SJCRH30 (cell line): ENCODE data around the gene FNBP1. TPM values are rescaled to one million over a fixed set of nuclear protein-coding genes. Genes with fewer than 3 reads are reported as not detected.
A peak's percentile ranks its signal among the peaks of the same experiment; 100 is the strongest.

Experiments
- DNase-seq, 2 experiments: peaks; one replicate each; pipeline ENCODE4 v3.0.0-alpha.2; 2015 to 2020
- H3K27ac ChIP-seq: fragments of 250-450 bp; sonication (Bioruptor Pico); 2 replicates; pipeline ENCODE4 v1.5.1; 2020; ENCODE audit warnings: mild to moderate bottlenecking, moderate library complexity
- H3K27me3 ChIP-seq: fragments of 250-450 bp; sonication (Bioruptor Pico); 2 replicates; pipeline ENCODE4 v1.5.1; 2020; ENCODE audit warnings: mild to moderate bottlenecking, moderate library complexity
- H3K36me3 ChIP-seq: fragments of 250-450 bp; sonication (Bioruptor Pico); 2 replicates; pipeline ENCODE4 v1.5.1; 2020; ENCODE audit warnings: mild to moderate bottlenecking, moderate library complexity
- H3K4me1 ChIP-seq: fragments of 250-450 bp; sonication (Bioruptor Pico); 2 replicates; pipeline ENCODE4 v1.5.1; 2020; ENCODE audit warnings: mild to moderate bottlenecking, moderate library complexity
- H3K4me3 ChIP-seq: fragments of 250-450 bp; sonication (Bioruptor Pico); 2 replicates; pipeline ENCODE4 v1.5.1; 2020; ENCODE audit warnings: mild to moderate bottlenecking, moderate library complexity
- H3K9me3 ChIP-seq: fragments of 250-450 bp; sonication (Bioruptor Pico); replicated peaks from 2 replicates; pipeline ENCODE4 v1.5.1; 2020; ENCODE audit warnings: mild to moderate bottlenecking, moderate library complexity
- total RNA-seq: library from RNA; depleted of rRNA; stranded (reverse); fragments of >200 nt; shearing (Covaris generic); gene quantifications from 2 replicates; pipeline ENCODE4 v1.2.3, GENCODE V29; 2014

The FNBP1 gene
- total RNA-seq, 1 experiment from 2014 or later = 56.9 TPM

DNA sequence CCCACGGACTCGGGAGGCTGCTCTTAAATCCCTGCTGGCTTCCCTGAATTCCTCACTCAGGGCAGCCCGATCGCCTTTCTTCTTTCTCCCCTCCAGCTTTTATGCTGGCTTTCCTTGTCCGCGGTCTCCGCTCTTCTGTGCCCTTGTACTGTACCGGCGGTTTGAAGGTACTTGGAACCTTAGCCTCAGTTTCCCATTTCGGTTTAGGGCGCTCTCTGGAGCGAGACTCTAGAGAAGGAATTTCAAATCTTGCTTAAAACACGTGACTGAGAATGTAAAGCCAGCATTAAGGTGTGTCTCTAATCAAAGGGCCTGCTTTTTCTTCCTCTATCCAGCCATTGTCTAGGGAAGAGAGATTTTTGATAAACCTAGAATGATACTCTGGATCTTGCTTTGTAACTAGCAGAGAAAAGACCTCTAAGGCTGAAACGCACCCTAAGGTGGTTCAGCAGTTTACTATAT is 11.4 kb upstream of the FNBP1 start:
- Histone ChIP-seq H3K36me3 (peaks cover 16% of the 10 kb centered on the region), H3K27me3 (no peaks in the 10 kb centered on the region), H3K27ac (peak overlapping the region; percentile 81), H3K9me3 (no peaks in the 10 kb centered on the region), H3K4me3 (peak overlapping the region; percentile 100), H3K4me1 (no peaks in the 10 kb centered on the region)
- peak in 1 of 2 experiments; percentile 37 for DNase-seq

DNA sequence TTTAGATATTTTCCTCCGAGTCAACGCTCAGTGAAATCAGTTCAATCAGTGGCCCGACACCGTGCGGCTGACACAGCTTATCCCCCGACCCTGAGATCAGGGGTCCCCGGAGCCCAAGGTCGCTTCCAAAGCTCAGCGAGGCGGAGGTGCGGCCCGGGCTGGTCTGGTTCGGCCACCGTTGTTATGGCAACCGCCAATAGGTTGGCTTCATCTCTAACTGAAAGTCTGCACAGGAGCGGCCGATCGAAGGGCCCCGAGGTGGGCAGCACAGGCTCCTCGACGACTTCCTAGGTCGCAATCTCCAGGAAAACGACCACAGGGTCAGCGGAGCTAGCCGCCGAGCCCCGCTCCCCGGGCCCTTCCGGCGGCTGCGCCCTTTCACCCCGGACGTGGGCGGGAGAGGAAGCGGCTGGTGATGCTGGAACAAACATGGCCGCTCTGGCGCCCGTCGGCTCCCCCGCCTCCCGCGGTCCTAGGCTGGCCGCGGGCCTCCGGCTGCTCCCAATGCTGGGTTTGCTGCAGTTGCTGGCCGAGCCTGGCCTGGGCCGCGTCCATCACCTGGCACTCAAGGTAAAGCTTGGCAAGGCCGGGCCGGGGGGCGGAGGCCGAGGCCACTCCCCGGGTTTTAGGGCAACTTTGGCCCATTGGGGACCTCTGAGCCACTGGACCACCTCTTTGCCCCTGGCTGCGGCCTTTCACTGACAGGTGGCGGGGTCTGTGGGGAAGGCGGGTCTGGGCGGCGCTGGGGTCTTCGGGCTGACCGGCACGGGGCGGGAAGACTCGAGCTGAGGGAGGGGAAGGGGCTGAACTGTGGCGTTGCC is 10.7 kb upstream of the FNBP1 start, which contains the start of gene GPR107:
Gene GPR107, plus strand, starts transcription at position 403 of the 821 bp plus-strand sequence. Its CDS starts 27 bp downstream, at position 430.
- H3K9me3 ChIP-seq = no peaks in the 10 kb centered on the region
- H3K4me3 ChIP-seq = peak within 1 kb of the TSS; percentile 100
- peak; percentile 84 to 85 for DNase-seq
- H3K27ac ChIP-seq = peak within 1 kb of the TSS; percentile 81
- no peaks in the 10 kb centered on the region for H3K27me3 ChIP-seq
- H3K36me3 ChIP-seq = peaks cover 12% of the 10 kb centered on the region; the same call in 1 of the 2 replicates
- H3K4me1 ChIP-seq = no peaks in the 10 kb centered on the region

DNA sequence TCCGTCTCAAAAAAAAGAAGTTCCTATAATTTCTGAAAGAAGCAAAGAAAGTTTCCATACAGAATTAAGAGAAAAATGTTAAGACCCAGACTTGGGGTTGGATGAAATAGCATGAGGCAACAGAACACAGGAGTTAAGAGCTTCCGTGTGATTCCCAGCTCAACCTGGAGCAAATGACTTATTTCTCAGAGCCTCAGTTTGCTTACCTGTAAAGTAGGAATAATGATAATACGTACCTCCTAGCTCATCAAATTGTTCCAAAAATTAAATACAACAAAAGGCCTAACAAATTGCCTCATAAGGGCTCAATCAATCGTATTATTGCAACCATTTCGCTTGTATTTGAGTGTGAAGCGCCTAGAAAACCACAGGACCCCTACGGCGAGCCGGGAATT is 10.1 kb upstream of the FNBP1 start:
- Histone ChIP-seq H3K27ac (peak overlapping the region; percentile 81), H3K27me3 (no peaks in the 10 kb centered on the region), H3K9me3 (no peaks in the 10 kb centered on the region), H3K36me3 (peaks cover 5% of the 10 kb centered on the region; the same call in 1 of the 2 replicates), H3K4me1 (no peaks in the 10 kb centered on the region), H3K4me3 (peak overlapping the region; percentile 100)
- DNase-seq = no peak

DNA sequence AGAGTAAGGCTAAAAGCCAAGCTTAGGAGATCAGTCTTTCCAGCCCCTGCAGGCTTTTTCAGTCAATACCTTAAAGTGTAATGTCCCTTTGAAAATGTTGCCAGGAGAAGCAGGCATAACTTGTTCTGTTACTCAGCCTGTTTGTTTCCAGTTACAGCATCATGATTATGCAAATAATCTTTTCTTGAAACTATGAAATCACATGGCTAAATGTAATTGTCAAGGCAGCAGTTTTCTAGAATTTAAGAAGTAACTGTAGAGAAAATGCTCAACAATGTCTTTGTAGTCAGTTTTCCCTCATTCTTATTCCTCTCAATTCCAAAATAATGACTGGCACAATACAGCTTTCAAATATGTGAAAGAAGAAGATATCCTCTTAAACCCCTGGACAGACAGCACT is 8.9 kb upstream of the FNBP1 start:
- Histone ChIP-seq H3K9me3 (no peaks in the 10 kb centered on the region), H3K4me3 (no peak overlapping the region), H3K36me3 (0 out of 2 replicates have a peak, but pooled peaks cover 2% of the 10 kb centered on the region), H3K4me1 (no peaks in the 10 kb centered on the region), H3K27me3 (no peaks in the 10 kb centered on the region), H3K27ac (no peak overlapping the region)
- DNase-seq = no peak

DNA sequence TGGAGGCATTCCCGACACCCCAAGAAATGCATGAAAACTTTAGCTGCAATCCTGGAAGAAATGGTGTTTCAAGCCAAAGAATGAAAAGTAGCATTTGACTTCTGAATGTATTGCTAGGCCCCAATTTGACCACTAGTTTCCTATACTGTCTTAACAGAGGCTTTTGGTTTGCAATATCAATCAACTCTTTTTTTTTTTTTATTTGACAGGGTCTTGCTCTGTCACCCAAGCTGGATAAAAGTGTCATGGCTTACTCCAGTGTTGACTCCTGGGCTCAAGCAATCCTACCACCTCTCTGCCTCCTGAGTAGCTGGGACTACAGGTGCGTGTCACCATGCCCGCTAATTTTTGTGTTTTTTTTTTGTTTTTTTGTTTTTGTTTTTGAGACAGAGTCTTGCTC is 7.5 kb upstream of the FNBP1 start:
- Histone ChIP-seq H3K9me3 (no peaks in the 10 kb centered on the region), H3K4me1 (peaks cover 3% of the 10 kb centered on the region; the same call in 1 of the 2 replicates), H3K27ac (no peak overlapping the region), H3K27me3 (no peaks in the 10 kb centered on the region), H3K36me3 (0 out of 2 replicates have a peak, but pooled peaks cover 2% of the 10 kb centered on the region), H3K4me3 (no peak overlapping the region)
- DNase-seq = no peak

DNA sequence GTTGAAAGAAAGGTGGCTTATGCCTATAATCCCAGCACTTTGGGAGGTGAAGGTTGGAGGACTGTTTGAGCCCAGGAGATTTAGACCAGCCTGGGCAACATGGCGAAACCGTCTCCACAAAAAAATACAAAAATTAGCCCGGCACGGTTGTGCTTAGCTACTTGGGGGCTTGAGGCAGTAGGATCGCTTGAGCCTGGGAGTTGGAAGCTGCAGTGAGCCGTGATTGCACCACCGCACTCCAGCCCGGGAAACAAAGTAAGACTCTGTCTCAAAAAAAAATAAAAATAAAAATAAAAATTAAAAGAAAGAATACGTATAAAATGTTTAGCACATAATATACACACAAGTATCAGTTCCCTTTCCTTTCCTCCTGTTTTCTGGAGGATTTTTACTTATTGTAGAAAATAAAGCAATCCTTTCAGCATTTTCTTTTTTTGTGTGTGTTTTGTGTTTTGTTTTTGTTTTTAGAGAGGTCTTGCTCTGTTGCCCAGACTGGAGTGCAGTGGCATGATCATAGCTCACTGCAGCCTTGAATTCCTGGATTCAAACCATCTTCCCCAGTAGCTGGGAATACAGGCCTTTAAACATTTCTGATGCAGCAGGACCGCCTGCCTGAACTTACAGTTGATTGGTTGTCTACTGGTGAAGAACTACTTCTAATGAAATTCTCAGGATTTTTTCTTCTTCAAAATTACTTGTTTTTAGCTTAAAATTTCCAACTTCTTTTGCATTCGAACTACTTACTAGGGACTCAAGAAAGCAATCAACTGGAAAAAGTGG is 6.6 kb upstream of the FNBP1 start:
- Histone ChIP-seq H3K36me3 (0 out of 2 replicates have a peak, but pooled peaks cover 2% of the 10 kb centered on the region), H3K4me3 (no peak overlapping the region), H3K27ac (no peak overlapping the region), H3K27me3 (no peaks in the 10 kb centered on the region), H3K9me3 (no peaks in the 10 kb centered on the region), H3K4me1 (peaks cover 8% of the 10 kb centered on the region; the same call in 1 of the 2 replicates)
- no peak for DNase-seq

DNA sequence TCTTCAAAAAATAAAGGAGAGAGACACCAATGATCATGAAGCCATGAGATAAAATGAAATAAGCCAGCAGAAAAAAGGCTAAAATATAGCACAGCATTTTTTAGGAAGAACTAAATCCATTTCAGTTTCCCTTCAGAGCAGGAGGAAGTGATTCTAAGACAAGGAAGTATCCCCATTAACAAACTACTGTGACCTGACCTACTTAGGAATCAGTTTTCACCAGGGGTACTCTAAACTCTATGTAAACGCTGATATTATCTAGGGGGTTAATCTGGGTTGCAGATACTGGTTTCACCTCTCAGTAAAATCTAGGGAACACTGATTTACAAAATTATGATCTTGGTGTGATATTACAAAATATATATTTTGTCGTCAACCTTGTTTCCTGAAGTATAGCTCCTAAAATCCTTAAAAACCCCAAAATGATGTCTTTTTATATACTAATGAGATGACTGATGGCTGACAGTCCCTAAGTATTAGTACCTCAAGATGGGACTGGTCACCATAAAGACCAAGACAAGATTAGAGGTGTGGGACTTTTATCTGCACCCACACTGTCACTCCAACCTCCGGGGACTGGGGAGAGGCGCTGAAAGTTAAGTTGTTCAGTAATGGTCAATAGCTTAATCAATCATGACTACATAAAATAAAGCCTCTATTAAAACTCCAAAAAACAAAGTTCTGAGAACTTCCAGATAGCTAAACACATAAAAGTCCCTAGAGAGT is 2.9 kb upstream of the FNBP1 start:
- no peak overlapping the region for H3K4me3 ChIP-seq
- H3K9me3 ChIP-seq = no peaks in the 10 kb centered on the region
- H3K4me1 ChIP-seq = peaks cover 13% of the 10 kb centered on the region
- no peak overlapping the region for H3K27ac ChIP-seq
- no peaks in the 10 kb centered on the region for H3K27me3 ChIP-seq
- H3K36me3 ChIP-seq = no peaks in the 10 kb centered on the region
- DNase-seq = peak in 1 of 2 experiments; percentile 22

DNA sequence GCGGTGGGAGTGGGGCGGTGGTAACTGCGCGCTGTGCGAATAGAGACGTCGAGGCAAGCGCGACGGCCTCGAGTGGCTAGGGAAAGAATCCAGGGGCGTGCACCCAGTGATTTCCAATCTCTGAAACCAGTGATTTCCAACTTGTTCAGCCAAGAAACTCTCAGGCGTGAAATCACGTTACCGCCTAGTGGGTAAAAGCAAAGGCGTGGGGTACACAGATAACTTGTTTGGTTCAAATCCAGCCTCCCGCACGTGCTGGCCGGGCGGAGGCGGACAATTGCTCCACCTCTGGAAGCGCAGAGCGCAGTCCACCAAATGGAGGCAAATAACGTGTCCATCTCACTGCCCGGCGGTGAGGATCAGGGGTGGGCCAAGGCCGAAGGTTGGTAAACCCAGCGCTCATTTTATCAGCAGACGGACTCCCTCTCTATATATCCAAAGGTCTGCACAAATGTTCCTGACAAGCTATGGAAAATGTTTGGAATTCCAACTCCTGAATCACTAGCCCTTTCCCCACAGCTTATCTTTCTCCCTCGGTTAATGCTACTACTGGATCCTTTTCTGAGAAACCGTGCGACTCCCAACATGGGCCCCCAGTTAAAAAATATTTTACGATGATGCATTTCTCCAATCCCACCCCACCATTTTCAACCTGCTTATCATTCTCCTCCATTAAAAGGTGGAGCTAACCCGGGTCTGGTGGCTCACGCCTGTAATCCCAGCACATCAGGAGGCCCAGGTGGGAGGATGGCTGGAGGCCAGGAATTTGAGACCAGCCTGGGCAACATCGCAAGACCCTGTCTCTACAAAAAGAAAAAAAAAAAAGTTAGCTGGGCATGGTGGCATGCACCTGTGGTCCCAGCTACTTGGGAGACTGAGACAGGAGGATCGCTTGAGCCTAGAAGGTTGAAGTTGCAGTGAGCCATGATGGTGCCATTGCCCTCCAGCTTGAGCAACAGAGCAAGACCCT is 950 bp upstream of the FNBP1 start:
- no peaks in the 10 kb centered on the region for H3K27me3 ChIP-seq
- H3K4me3 ChIP-seq = peak overlapping the region; percentile 97
- no peaks in the 10 kb centered on the region for H3K9me3 ChIP-seq
- peak overlapping the region; percentile 28 for H3K27ac ChIP-seq
- no peaks in the 10 kb centered on the region for H3K36me3 ChIP-seq
- no peak for DNase-seq
- peaks cover 15% of the 10 kb centered on the region for H3K4me1 ChIP-seq

DNA sequence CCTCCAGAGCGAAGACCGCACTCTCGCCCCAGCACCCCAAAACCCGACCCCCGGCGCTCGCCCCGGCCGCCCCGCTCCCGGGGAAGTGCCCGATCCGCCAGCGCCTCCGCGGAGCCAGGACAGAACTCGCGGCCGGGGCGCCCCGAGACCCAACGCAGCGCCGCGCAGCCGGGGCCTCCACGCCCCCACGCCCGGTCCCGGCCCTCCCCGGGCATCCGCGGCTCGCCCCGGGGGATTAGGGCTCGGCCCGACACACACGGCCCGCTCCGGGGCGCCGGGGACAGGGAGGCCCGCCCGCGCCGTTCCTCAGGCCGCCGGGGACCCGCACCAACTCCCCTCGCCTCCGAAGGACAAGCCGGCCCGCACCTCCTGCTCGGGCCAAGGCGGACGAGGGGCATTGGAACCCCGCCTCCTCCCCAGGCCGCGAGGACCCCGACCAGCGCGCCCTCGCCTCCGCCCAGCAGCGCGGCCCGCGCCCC is 544 bp downstream of the FNBP1 start:
- Histone ChIP-seq H3K4me3 (peak overlapping the region; percentile 97), H3K9me3 (no peaks in the 10 kb centered on the region), H3K27me3 (no peaks in the 10 kb centered on the region), H3K36me3 (no peaks in the 10 kb centered on the region), H3K4me1 (peaks cover 15% of the 10 kb centered on the region), H3K27ac (no peak overlapping the region; the same call in 1 of the 2 replicates)
- peak; percentile 48 for DNase-seq

DNA sequence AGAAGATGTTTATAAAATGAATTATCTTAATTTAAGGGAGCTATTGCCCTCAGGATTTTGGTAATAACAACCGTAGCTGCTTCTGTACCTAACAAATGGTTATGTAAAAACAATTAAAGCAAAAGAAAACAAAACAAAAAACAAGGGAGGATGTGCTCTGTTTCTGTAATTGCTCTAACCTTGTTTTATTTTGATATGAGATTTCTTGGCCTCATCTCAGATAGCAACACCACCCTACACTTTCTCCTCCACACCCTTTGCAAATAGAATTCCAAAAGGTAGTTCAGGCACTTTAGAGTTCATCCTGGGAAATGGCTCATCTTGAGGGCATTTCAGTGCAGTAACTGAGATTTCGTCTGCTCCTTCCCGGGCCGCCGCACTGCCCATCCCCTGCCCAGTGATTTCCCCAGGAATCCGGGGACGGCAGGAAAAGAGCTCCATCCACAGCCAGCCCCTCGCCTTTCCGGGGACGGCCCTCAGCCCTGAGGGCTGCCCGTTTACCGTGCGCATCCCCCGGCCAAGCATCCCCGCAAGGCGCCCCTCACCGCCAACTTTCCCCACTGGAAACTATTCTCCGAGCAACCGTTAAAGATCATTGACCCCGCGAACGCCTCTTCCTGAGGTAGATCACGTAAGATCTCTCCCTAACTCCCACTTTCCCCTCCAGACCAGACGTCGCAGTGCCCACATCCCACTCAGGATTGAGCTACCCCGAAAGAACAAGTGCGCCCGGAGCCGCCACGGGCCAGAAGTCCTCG is 1.2 kb downstream of the FNBP1 start:
- DNase-seq = peak; percentile 56 to 67
- Histone ChIP-seq H3K9me3 (no peaks in the 10 kb centered on the region), H3K4me3 (peak overlapping the region; percentile 97), H3K36me3 (no peaks in the 10 kb centered on the region), H3K4me1 (peaks cover 15% of the 10 kb centered on the region), H3K27ac (no peak overlapping the region; the same call in 1 of the 2 replicates), H3K27me3 (no peaks in the 10 kb centered on the region)

DNA sequence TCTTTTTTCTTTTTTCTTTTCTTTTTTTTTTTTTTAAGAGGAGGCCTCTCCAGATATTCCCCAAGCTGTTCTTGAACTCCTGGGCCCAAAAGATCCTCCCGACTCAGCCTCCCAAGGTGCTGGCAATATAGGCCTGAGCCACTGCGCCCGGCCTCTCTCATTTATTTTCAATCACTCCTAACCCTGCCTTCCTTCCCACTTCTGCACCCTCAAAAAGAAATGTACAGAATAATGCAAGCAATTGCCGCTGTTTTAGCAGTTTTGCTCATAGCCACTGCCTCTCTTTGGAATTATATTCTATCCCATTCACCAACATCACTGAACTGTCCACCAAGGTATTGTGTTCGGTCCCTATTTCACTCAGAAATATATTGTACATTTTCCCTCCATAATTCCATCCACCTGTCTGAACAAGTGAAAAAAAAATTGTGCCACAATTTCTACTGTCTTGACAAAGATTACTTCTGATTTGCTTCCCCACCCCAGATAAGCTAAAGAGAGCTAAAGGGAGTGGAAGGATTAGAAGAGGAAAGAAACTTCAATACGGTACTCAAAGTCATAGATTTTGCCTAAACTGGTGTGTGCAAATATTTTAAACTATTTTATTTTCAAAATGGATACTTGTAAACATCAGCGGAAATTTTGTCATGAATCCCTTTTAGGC is 1.9 kb downstream of the FNBP1 start:
- Histone ChIP-seq H3K27me3 (no peaks in the 10 kb centered on the region), H3K36me3 (no peaks in the 10 kb centered on the region), H3K4me3 (peak overlapping the region; percentile 97), H3K9me3 (no peaks in the 10 kb centered on the region), H3K4me1 (peaks cover 18% of the 10 kb centered on the region), H3K27ac (no peak overlapping the region)
- DNase-seq = no peak

DNA sequence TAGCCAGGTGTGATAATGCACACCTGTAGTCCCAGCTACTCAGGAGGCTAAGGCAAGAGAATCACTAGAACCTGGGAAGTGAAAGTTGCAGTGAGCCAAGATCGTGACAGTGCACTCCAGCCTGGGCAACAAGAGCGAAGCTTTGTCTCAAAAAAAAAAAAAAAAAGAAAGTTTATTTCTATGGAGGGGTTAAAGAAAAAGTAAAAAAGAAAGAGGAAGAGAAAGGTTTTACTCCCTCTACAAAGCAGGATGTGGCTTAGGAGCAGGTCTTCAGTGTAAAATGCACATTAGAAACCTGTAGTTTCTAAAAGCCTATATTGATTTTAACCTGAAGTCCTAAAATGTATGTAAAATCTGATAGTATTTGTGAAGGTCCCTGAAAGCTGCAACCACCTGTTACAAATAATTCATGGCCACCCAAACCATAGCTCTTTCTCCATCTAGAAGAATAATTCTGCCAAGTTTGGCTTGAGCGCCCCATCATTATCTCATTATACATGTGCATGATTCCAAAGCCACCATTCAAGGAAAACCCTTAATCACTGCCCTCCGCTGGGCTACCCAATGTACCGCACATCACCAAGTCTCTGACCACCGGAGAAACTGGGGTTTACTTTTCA is 3.4 kb downstream of the FNBP1 start:
- Histone ChIP-seq H3K27ac (no peak overlapping the region), H3K9me3 (no peaks in the 10 kb centered on the region), H3K4me1 (peaks cover 12% of the 10 kb centered on the region; the same call in 1 of the 2 replicates), H3K4me3 (no peak overlapping the region), H3K27me3 (no peaks in the 10 kb centered on the region), H3K36me3 (no peaks in the 10 kb centered on the region)
- DNase-seq = peak in 1 of 2 experiments; percentile 43
